Panc1 (cell line): Measurements from ENCODE around the gene MAP1B. TPM values are rescaled to one million over a fixed set of nuclear protein-coding genes. Genes with fewer than 3 reads are reported as not detected.

ENCODE experiments used
- ATAC-seq: fragments of 200-7000 bp; cut with Tn5 transposase; 2 replicates; pipeline ENCODE4 v1.9.1; 2020; ENCODE audit warnings: mild to moderate bottlenecking, moderate library complexity
- BruUV-seq: library from RNA; stranded (reverse); fragments of 400-500 nt; replicated peaks from 2 replicates; lab custom pipeline; 2021; lab: Mats Ljungman, UMichigan
- CTCF ChIA-PET: fragments of 300-600 bp; sonication (Branson Sonifier 250); formaldehyde crosslinking; loops from one replicate; lab custom pipeline; 2022; ENCODE audit warnings: antibody characterized with exemption; lab: Charles Lee
- POLR2A ChIA-PET: fragments of 300-600 bp; sonication (Branson Sonifier 250); formaldehyde crosslinking; loops from one replicate; lab custom pipeline; 2022; ENCODE audit warnings: antibody characterized with exemption; lab: Charles Lee
- DNase-seq: peaks from one replicate; pipeline ENCODE4 v3.0.0-alpha.2; 2010; ENCODE audit warnings: low read depth, low spot score
- H3K27ac ChIP-seq: 2 replicates; pipeline ENCODE4 v1.5.1; 2011; ENCODE audit warnings: mild to moderate bottlenecking, low read length, inconsistent platforms
- H3K27me3 ChIP-seq: fragments of 200-500 bp; sonication (Bioruptor generic); 2 replicates; pipeline ENCODE4 v1.6.0; 2014; ENCODE audit warnings: low read length, inconsistent platforms; ENCODE audit not compliant: control insufficient read depth, insufficient read depth
- H3K36me3 ChIP-seq: fragments of 200-500 bp; sonication (Bioruptor generic); 2 replicates; pipeline ENCODE4 v1.5.1; 2014; ENCODE audit warnings: inconsistent platforms, mild to moderate bottlenecking, low read length, moderate library complexity; ENCODE audit not compliant: control insufficient read depth, insufficient read depth
- H3K4me1 ChIP-seq: 2 replicates; pipeline ENCODE4 v1.5.1; 2011; ENCODE audit warnings: inconsistent platforms, mild to moderate bottlenecking, low read length, moderate library complexity; ENCODE audit not compliant: control insufficient read depth, insufficient read depth
- H3K4me3 ChIP-seq, 2 experiments: 2 replicates each; pipeline ENCODE4 v1.5.1; 2011 to 2012; ENCODE audit warnings: low read depth in 2 of 2, low read length in 2 of 2, mild to moderate bottlenecking in 2 of 2, inconsistent platforms in 1 of 2, moderate library complexity in 1 of 2
- H3K9me3 ChIP-seq: fragments of 200-500 bp; sonication (Bioruptor generic); 2 replicates; pipeline ENCODE4 v1.5.1; 2014; ENCODE audit warnings: low read depth, mild to moderate bottlenecking, inconsistent platforms, low read length, moderate library complexity; ENCODE audit not compliant: control insufficient read depth, insufficient read depth
- CTCF ChIP-seq: fragments of 450-650 bp; IDR thresholded peaks from 2 replicates; pipeline ENCODE4 v1.5.1; 2017; ENCODE audit warnings: mild to moderate bottlenecking
- POLR2AphosphoS5 ChIP-seq: IDR thresholded peaks from 2 replicates; pipeline ENCODE4 v1.6.1; 2012; ENCODE audit warnings: mild to moderate bottlenecking, low read depth, low read length, moderate library complexity
- SIN3A ChIP-seq: IDR thresholded peaks from 2 replicates; pipeline ENCODE4 v1.6.1; 2012; ENCODE audit warnings: low read depth, mild to moderate bottlenecking, low read length, moderate library complexity, borderline replicate concordance; ENCODE audit not compliant: insufficient read depth
- TCF7L2 ChIP-seq: IDR thresholded peaks from 2 replicates; pipeline ENCODE4 v1.6.1; 2011; ENCODE audit warnings: mild to moderate bottlenecking, low read depth, low read length, inconsistent platforms
- in situ Hi-C: cut with HindIII; loops from 2 replicates; pipeline ENCODE4 v1.10.0; 2016; ENCODE audit warnings: low sequenced_read_pairs, low pct_unique_long_range_greater_than_20kb
- intact Hi-C: fragments of 100-400 bp; cut with micrococcal nuclease; formaldehyde crosslinking; loops from one replicate; pipeline ENCODE4 v1.10.0; 2022; ENCODE audit not compliant: unreplicated experiment
- total RNA-seq: library from RNA; stranded (reverse); gene quantifications from one replicate; pipeline ENCODE4 v1.2.1, GENCODE V29; 2021; ENCODE audit not compliant: unreplicated experiment
- TF ChIP-seq, protein P1 (sequence below), 2 experiments: IDR thresholded peaks; 2 replicates each; pipeline ENCODE4 v1.6.1; 2011 to 2012; ENCODE audit warnings: low read depth in 2 of 2, control low read depth in 1 of 2, low read length in 1 of 2, mild to moderate bottlenecking in 1 of 2, moderate library complexity in 1 of 2; ENCODE audit not compliant: insufficient read depth in 1 of 2

The MAP1B gene
- total RNA-seq, 1 experiment from 2014 or later = 82.3 TPM

- intact Hi-C loops = no loop called here
- Histone ChIP-seq H3K9me3 (no peaks in the 10 kb centered on the region), H3K27ac (no peak overlapping the region), H3K36me3 (no peaks in the 10 kb centered on the region), H3K4me3 (no peak overlapping the region), H3K27me3 (no peaks in the 10 kb centered on the region), H3K4me1 (no peaks in the 10 kb centered on the region)
- in situ Hi-C loops = no loop called here
- ChIA-PET CTCF (no interaction called here), POLR2A (no interaction called here)
- ATAC-seq (no peak), DNase-seq (no peak)
- TF ChIP-seq TCF7L2 (no peak), CTCF (no peak)
- TF ChIP-seq, protein P1, sequence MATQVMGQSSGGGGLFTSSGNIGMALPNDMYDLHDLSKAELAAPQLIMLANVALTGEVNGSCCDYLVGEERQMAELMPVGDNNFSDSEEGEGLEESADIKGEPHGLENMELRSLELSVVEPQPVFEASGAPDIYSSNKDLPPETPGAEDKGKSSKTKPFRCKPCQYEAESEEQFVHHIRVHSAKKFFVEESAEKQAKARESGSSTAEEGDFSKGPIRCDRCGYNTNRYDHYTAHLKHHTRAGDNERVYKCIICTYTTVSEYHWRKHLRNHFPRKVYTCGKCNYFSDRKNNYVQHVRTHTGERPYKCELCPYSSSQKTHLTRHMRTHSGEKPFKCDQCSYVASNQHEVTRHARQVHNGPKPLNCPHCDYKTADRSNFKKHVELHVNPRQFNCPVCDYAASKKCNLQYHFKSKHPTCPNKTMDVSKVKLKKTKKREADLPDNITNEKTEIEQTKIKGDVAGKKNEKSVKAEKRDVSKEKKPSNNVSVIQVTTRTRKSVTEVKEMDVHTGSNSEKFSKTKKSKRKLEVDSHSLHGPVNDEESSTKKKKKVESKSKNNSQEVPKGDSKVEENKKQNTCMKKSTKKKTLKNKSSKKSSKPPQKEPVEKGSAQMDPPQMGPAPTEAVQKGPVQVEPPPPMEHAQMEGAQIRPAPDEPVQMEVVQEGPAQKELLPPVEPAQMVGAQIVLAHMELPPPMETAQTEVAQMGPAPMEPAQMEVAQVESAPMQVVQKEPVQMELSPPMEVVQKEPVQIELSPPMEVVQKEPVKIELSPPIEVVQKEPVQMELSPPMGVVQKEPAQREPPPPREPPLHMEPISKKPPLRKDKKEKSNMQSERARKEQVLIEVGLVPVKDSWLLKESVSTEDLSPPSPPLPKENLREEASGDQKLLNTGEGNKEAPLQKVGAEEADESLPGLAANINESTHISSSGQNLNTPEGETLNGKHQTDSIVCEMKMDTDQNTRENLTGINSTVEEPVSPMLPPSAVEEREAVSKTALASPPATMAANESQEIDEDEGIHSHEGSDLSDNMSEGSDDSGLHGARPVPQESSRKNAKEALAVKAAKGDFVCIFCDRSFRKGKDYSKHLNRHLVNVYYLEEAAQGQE (IDR thresholded peaks at IDR 0.05; ENCODE audit: insufficient read depth in 1 of 2, low read depth in 2 of 2, low read length in 1 of 2) = no peak
- BruUV-seq = no TSS peak
These were observed 80.9 kb downstream of the MAP1B start for GRCh38 chr5:72188166-72188565.

- POLR2A ChIA-PET = no interaction called here
- no TSS peak for BruUV-seq
- Histone ChIP-seq H3K9me3 (no peaks in the 10 kb centered on the region), H3K27ac (no peak overlapping the region), H3K27me3 (no peaks in the 10 kb centered on the region), H3K36me3 (no peaks in the 10 kb centered on the region), H3K4me1 (no peaks in the 10 kb centered on the region), H3K4me3 (no peak overlapping the region)
- no peak for TF ChIP-seq SIN3A
- TF ChIP-seq CTCF = no peak
- no peak for TF ChIP-seq POLR2AphosphoS5
- TF ChIP-seq, protein P1 (IDR thresholded peaks at IDR 0.05; ENCODE audit: insufficient read depth in 1 of 2, low read depth in 2 of 2, low read length in 1 of 2) = no peak
- TF ChIP-seq TCF7L2 = no peak
- CTCF ChIA-PET = no interaction called here
- intact Hi-C loops (no loop called here), in situ Hi-C loops (no loop called here)
- ATAC-seq (no peak), DNase-seq (no peak)
These were observed 81.9 kb downstream of the MAP1B start for GRCh38 chr5:72189146-72189545.
